ENCODE data around the gene SEC31A.
A peak's percentile ranks its signal among the peaks of the same experiment; 100 is the strongest.
"Not testable (repeated sequence)": the region's sequence is repeated elsewhere in the genome, so short reads cannot be mapped to it uniquely, and the experiment has no call there.

Gene SEC31A

GRCh38 chr4:82918091-82918490, 27.1 kb upstream of the SEC31A start:
- no peak for TF ChIP-seq CTCF (IDR thresholded peaks at IDR 0.05; ENCODE audit: low read depth, low read length)

DNA sequence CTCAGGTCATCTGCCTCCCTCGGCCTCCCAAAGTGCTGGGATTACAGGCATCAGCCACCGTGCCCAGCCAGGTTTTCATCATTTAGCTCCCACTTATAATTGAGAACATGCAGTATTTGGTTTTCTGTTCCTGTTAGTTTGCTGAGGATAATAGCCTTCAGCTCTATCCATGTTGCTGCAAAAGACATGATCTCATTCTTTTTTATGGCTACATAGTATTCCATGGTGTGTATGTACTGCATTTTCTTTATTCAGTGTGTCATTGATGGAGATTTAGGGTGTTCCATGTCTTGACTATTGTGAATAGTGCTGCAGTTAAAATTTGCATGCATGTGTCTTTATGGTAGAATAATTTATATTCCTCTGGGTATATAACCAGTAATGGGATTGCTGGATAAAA, 23.0 kb upstream of the SEC31A start:
- not testable (repeated sequence) for H3K4me3 ChIP-seq (ENCODE audit: low read depth, low read length)

More at GRCh38 chr4:82918091-82918490, 27.1 kb upstream of the SEC31A start:
- H3K4me3 ChIP-seq (ENCODE audit: low read depth, low read length) = no peak overlapping the region

GRCh38 chr4:82913305-82913704, 22.4 kb upstream of the SEC31A start:
- TF ChIP-seq CTCF (IDR thresholded peaks at IDR 0.05; ENCODE audit: low read depth, low read length) = no peak
- H3K4me3 ChIP-seq (ENCODE audit: low read depth, low read length) = no peak overlapping the region

DNA sequence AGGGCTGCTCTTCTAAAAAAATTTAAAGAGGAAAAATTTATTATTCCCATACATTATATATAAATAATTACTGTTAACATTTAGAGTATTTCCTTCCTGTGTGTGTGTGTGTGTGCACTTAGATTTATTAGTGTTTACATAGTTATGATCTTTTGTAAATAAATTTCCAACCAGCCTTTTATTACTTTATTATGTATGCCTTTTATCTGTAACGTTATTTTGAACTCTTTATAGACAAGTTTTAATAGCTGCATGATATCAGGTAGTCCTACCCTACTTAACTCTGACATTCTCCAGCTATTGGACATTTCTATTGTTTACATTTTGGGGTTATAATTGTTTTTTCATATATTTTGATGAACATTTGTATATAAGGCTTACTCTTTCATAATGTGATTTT, 18.4 kb upstream of the SEC31A start:
- no peak overlapping the region for H3K4me3 ChIP-seq (ENCODE audit: low read depth, low read length)
- no peak for TF ChIP-seq CTCF (IDR thresholded peaks at IDR 0.05; ENCODE audit: low read depth, low read length)

DNA sequence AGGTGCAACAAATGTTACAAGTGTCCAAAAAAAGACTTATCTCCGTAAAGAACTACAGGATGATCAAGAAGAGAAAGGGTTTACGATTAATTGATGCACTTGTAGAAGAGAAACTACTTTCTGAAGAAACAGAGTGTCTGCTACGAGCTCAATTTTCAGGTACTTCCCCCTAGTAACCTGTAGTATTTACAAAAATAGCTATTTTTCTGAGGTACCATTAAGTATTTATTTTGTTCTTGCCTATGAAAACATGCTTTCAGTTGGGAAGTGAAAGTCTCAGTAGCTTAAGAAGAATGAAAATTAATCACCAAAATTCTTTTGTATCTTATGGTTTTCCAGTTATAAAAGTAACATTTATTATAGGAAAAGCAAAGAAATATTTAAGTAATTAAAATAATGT, 15.5 kb upstream of the SEC31A start:
- TF ChIP-seq CTCF (IDR thresholded peaks at IDR 0.05; ENCODE audit: low read depth, low read length) = no peak
- no peak overlapping the region for H3K4me3 ChIP-seq (ENCODE audit: low read depth, low read length)

DNA sequence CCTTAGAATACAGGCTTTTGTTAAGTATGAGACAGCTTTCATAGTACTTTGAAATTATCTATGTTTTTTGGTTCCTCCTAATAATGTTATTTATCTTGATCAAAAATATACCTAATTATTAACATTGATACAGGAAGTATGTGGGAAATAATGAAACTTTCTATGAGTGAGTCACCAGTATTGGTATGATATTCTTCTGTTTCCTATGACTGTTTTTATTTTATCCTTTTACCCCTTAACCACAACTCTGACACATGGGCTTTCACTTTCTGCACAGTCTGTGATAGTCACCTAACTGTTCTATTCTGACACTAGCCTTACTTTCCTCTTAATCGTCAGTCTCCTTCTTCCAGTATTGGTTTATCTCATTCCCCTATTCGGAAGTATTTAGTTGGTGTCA, 14.3 kb upstream of the SEC31A start:
- H3K4me3 ChIP-seq (ENCODE audit: low read depth, low read length) = no peak overlapping the region
- no peak for TF ChIP-seq CTCF (IDR thresholded peaks at IDR 0.05; ENCODE audit: low read depth, low read length)

- H3K4me3 ChIP-seq (ENCODE audit: low read depth, low read length) = no peak overlapping the region
- TF ChIP-seq CTCF (IDR thresholded peaks at IDR 0.05; ENCODE audit: low read depth, low read length) = no peak
These were observed 12.8 kb upstream of the SEC31A start for GRCh38 chr4:82903737-82904136.

GRCh38 chr4:82901183-82901718, 10.3 kb upstream of the SEC31A start:
- TF ChIP-seq CTCF (IDR thresholded peaks at IDR 0.05; ENCODE audit: low read depth, low read length) = no peak
- peak overlapping the region; percentile 96 for H3K4me3 ChIP-seq (ENCODE audit: low read depth, low read length)
